K562 (cell line): ENCODE data around the gene TCIRG1. TPM values are rescaled to one million over a fixed set of nuclear protein-coding genes. Genes with fewer than 3 reads are reported as not detected.

Source experiments
- ATF3 ChIP-seq, 2 experiments: fragments of 450-650 bp in 1 of 2; sonication (generic) in 1 of 2; formaldehyde crosslinking in 1 of 2; IDR thresholded peaks in 1 of 2; conservative IDR thresholded peaks in 1 of 2; 2 replicates each; pipeline versions ENCODE4 v1.6.1 to v1.8.1; 2016 to 2023; ENCODE audit warnings: mild to moderate bottlenecking in 2 of 2, moderate library complexity in 2 of 2, inconsistent platforms in 1 of 2, missing genetic modification reagents in 1 of 2
- CBFA2T3 ChIP-seq: fragments of 450-650 bp; IDR thresholded peaks from 2 replicates; pipeline ENCODE4 v1.6.1; 2017
- CCAR2 ChIP-seq: fragments of 200-400 bp; formaldehyde crosslinking; IDR thresholded peaks from 2 replicates; pipeline ENCODE4 v1.6.1; 2017; ENCODE audit warnings: mild to moderate bottlenecking, low read depth, low read length
- DDX20 ChIP-seq: fragments of 450-650 bp; IDR thresholded peaks from 2 replicates; pipeline ENCODE4 v1.6.1; 2016; ENCODE audit warnings: missing genetic modification characterization, low read depth, mild to moderate bottlenecking, missing compliant biosample characterization, moderate library complexity
- FIP1L1 ChIP-seq: fragments of 200-400 bp; formaldehyde crosslinking; IDR thresholded peaks from 2 replicates; pipeline ENCODE4 v1.6.1; 2018; ENCODE audit warnings: mild to moderate bottlenecking, low read depth, low read length; ENCODE audit not compliant: poor library complexity, severe bottlenecking
- NBN ChIP-seq: fragments of 450-650 bp; IDR thresholded peaks from 2 replicates; pipeline ENCODE4 v1.6.1; 2016; ENCODE audit warnings: low read depth, mild to moderate bottlenecking
- NCOA2 ChIP-seq, 2 experiments: fragments of 450-650 bp; IDR thresholded peaks; 2 replicates each; pipeline ENCODE4 v1.6.1; 2018; ENCODE audit warnings: mild to moderate bottlenecking in 2 of 2, moderate library complexity in 1 of 2; ENCODE audit not compliant: partially characterized antibody in 2 of 2
- NFXL1 ChIP-seq: fragments of 450-650 bp; formaldehyde crosslinking; IDR thresholded peaks from 2 replicates; pipeline ENCODE4 v1.4.0; 2021; ENCODE audit warnings: mild to moderate bottlenecking
- UBTF ChIP-seq, 2 experiments: IDR thresholded peaks; 2 replicates each; pipeline ENCODE4 v1.6.1; 2012; ENCODE audit warnings: improper control_type of control experiment in 2 of 2, low read depth in 2 of 2, low read length in 2 of 2, borderline replicate concordance in 1 of 2
- ZBTB43 ChIP-seq: sonication (generic); formaldehyde crosslinking; IDR thresholded peaks from 2 replicates; pipeline ENCODE4 v1.8.0; 2023; ENCODE audit warnings: mild to moderate bottlenecking, missing genetic modification reagents
- ZFP36 ChIP-seq: fragments of 150-350 bp; IDR thresholded peaks from 2 replicates; pipeline ENCODE4 v1.6.1; 2018; ENCODE audit warnings: low read length, low read depth; ENCODE audit not compliant: partially characterized antibody
- ZNF133 ChIP-seq: fragments of 250-450 bp; sonication (Bioruptor Pico); IDR thresholded peaks from 2 replicates; pipeline ENCODE4 v1.4.0; 2020; ENCODE audit warnings: mild to moderate bottlenecking
- ZNF212 ChIP-seq: fragments of 450-650 bp; formaldehyde crosslinking; IDR thresholded peaks from 2 replicates; pipeline ENCODE4 v1.4.0; 2020; ENCODE audit warnings: mild to moderate bottlenecking
- ZZZ3 ChIP-seq: fragments of 450-650 bp; IDR thresholded peaks from 2 replicates; pipeline ENCODE4 v1.6.1; 2016; ENCODE audit warnings: antibody characterized with exemption, mild to moderate bottlenecking, moderate library complexity
- polyA plus RNA-seq, 8 experiments: library from polyadenylated mRNA; depleted of rRNA in 4 of 8; stranded (reverse) in 5 of 8; unstranded in 3 of 8; fragments of >200 nt; fragmentation: Nextera tagmentation in 2 of 8; fragmentation: Illumina TruSeq in 1 of 8; extraction: Ambion mirVana in 2 of 8; extraction: Trizol in 1 of 8; gene quantifications; 2 replicates each; pipeline versions ENCODE4 v1.2.1 to v1.2.3, GENCODE V29; 2011 to 2014; ENCODE audit warnings: inconsistent platforms in 1 of 8, missing spikeins in 1 of 8
- total RNA-seq, 7 experiments: library from RNA; depleted of rRNA in 6 of 7; stranded (reverse); fragments of >200 nt in 6 of 7; fragmentation: Illumina TruSeq in 2 of 7; extraction: Trizol in 2 of 7; gene quantifications; 2 replicates each; pipeline versions ENCODE4 v1.2.1 to v1.2.3, GENCODE V29; 2011 to 2021; ENCODE audit warnings: low replicate concordance in 1 of 7
- TF ChIP-seq, protein P1 (sequence below): fragments of 250-450 bp; sonication (Bioruptor Pico); IDR thresholded peaks from 2 replicates; pipeline ENCODE4 v1.5.0; 2022; ENCODE audit warnings: mild to moderate bottlenecking
- TF ChIP-seq, protein P2 (sequence below): IDR thresholded peaks from 2 replicates; pipeline ENCODE4 v1.6.1; 2014; ENCODE audit warnings: antibody characterized with exemption

TCIRG1 gene
- total and polyA plus RNA-seq, 9 of the 15 experiments (the other 6 are each of a cell fraction or from before 2014, with no cell fraction given), result 0.49 to 143 (median 24.4) TPM

GRCh38 chr11:68043349-68044144, 4.7 kb downstream of the TCIRG1 start (continued):
- peak; percentile 5 for TF ChIP-seq ZFP36
- no peak for TF ChIP-seq ZBTB43
- TF ChIP-seq NCOA2 (IDR thresholded peaks at IDR 0.05; ENCODE audit: partially characterized antibody in 2 of 2), result no peak
- TF ChIP-seq ZNF133, result no peak
- TF ChIP-seq NFXL1 (CRISPR knock-in tag), result no peak
- peak; percentile 43 to 84; a peak in 2 of 4 replicates for TF ChIP-seq UBTF (IDR thresholded peaks at IDR 0.05; ENCODE audit: borderline replicate concordance in 1 of 2, low read depth in 2 of 2, low read length in 2 of 2)
- TF ChIP-seq CBFA2T3, result no peak
- no peak for TF ChIP-seq FIP1L1
- no peak for TF ChIP-seq ZZZ3
- TF ChIP-seq CCAR2, result no peak
- TF ChIP-seq, protein P1, sequence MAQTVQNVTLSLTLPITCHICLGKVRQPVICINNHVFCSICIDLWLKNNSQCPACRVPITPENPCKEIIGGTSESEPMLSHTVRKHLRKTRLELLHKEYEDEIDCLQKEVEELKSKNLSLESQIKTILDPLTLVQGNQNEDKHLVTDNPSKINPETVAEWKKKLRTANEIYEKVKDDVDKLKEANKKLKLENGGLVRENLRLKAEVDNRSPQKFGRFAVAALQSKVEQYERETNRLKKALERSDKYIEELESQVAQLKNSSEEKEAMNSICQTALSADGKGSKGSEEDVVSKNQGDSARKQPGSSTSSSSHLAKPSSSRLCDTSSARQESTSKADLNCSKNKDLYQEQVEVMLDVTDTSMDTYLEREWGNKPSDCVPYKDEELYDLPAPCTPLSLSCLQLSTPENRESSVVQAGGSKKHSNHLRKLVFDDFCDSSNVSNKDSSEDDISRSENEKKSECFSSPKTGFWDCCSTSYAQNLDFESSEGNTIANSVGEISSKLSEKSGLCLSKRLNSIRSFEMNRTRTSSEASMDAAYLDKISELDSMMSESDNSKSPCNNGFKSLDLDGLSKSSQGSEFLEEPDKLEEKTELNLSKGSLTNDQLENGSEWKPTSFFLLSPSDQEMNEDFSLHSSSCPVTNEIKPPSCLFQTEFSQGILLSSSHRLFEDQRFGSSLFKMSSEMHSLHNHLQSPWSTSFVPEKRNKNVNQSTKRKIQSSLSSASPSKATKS (CRISPR knock-in tag), result no peak
- TF ChIP-seq ATF3 (IDR thresholded peaks at IDR 0.05), result peak; percentile 91
- TF ChIP-seq ATF3 (CRISPR knock-in tag; conservative IDR thresholded peaks at IDR 0.05), result peak; percentile 78; the same call in 1 of the 2 replicates
- TF ChIP-seq DDX20 (tag), result no peak
- TF ChIP-seq, protein P2, sequence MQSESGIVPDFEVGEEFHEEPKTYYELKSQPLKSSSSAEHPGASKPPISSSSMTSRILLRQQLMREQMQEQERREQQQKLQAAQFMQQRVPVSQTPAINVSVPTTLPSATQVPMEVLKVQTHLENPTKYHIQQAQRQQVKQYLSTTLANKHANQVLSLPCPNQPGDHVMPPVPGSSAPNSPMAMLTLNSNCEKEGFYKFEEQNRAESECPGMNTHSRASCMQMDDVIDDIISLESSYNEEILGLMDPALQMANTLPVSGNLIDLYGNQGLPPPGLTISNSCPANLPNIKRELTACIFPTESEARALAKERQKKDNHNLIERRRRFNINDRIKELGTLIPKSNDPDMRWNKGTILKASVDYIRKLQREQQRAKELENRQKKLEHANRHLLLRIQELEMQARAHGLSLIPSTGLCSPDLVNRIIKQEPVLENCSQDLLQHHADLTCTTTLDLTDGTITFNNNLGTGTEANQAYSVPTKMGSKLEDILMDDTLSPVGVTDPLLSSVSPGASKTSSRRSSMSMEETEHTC, result peak; percentile 94
- TF ChIP-seq NBN, result no peak
- TF ChIP-seq ZNF212 (CRISPR knock-in tag), result no peak
